ENCODE measurements around the gene NEUROD4. TPM values are rescaled to one million over a fixed set of nuclear protein-coding genes. Genes with fewer than 3 reads are reported as not detected.

Gene NEUROD4
- total RNA-seq, 1 donor from 2014 or later = 1.8 TPM

DNA sequence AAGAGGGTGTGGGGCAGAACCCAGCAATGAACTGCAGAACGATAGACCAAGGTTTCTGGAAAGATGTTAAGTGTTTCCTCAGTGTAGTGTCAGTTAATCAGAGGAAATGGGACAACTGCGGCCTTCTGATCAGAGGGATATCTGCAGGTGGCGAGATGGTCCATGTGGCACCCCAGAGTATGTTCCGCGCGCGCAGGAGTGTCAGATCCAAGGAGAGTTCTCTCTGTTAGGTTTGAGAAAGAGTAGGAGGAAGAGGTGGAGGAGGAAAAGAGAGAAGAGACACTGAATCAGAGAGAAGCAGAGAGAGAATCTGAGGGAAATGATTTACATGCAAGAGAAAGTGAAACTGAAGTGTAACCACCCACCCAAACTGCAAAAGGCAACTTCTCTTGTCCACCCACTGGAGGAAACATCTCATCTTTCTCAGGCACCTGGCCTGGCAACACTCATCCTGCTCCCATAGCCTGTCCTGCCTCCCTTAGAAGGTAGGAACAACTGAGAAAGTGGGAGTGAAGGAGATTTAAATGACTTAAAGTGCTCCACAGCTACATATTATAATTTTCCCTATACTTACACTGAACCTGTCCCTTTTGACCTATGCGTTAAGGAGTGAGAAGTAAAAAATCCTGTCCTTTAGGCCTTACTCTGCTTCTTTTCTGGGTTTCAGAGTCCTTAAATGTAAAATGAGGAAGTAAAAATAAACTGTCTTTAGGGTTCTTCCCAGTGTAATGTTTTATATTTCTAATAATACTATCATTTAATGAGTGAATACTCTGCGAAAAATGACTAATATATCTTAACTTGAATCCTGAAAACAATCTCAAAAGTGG lies 28.4 kb upstream of the NEUROD4 start:
- Mint-ChIP-seq H3K4me3 (no peak overlapping the region), H3K4me1 (no peaks in the 10 kb centered on the region), H3K9me3 (no peaks in the 10 kb centered on the region), H3K27ac (no peak overlapping the region), H3K36me3 (no peaks in the 10 kb centered on the region), H3K27me3 (ENCODE audit: insufficient read depth, low read depth) (no peaks in the 10 kb centered on the region)
- Histone ChIP-seq H3K27me3 (no peaks in the 10 kb centered on the region), H3K36me3 (no peaks in the 10 kb centered on the region), H3K4me3 (no peak overlapping the region), H3F3A (ENCODE audit: low read depth) (no peaks in the 10 kb centered on the region), H3K9me3 (ENCODE audit: low read depth) (no peaks in the 10 kb centered on the region), H3K9ac (no peak overlapping the region), H3K27ac (no peak overlapping the region), H2AFZ (replicated peaks) (no peak overlapping the region), H3K79me2 (ENCODE audit: low read depth) (no peaks in the 10 kb centered on the region), H4K20me1 (ENCODE audit: low read depth) (no peaks in the 10 kb centered on the region), H3K4me1 (no peaks in the 10 kb centered on the region), H3K4me2 (no peak overlapping the region)
- no peak for DNase-seq (ENCODE audit: low spot score)
- TF ChIP-seq EZH2phosphoT487 (IDR thresholded peaks at IDR 0.05) (no peak), EZH2 (IDR thresholded peaks at IDR 0.05) (no peak)
- TF ChIP-seq, protein P1, sequence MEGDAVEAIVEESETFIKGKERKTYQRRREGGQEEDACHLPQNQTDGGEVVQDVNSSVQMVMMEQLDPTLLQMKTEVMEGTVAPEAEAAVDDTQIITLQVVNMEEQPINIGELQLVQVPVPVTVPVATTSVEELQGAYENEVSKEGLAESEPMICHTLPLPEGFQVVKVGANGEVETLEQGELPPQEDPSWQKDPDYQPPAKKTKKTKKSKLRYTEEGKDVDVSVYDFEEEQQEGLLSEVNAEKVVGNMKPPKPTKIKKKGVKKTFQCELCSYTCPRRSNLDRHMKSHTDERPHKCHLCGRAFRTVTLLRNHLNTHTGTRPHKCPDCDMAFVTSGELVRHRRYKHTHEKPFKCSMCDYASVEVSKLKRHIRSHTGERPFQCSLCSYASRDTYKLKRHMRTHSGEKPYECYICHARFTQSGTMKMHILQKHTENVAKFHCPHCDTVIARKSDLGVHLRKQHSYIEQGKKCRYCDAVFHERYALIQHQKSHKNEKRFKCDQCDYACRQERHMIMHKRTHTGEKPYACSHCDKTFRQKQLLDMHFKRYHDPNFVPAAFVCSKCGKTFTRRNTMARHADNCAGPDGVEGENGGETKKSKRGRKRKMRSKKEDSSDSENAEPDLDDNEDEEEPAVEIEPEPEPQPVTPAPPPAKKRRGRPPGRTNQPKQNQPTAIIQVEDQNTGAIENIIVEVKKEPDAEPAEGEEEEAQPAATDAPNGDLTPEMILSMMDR (IDR thresholded peaks at IDR 0.05) = no peak

DNA sequence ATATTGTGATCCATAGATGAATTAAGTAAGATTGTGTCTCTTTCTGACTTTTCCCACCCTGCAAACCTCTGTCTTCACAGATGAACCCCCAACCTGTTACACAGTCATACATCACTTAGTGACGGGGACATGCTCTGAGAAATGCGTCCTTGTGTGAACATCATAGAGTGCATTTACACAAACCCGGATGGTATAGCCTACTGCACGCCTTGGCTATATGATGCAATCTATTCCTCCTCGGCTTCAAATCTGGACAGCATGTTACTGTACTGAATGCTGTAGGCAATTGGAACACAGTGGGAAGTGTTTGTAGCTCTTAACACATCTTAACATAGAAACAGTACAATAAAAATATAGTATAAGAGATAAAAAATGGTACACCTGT lies 27.8 kb upstream of the NEUROD4 start:
- Histone ChIP-seq H3F3A (ENCODE audit: low read depth) (no peaks in the 10 kb centered on the region), H3K9ac (no peak overlapping the region), H2AFZ (replicated peaks) (no peak overlapping the region), H4K20me1 (ENCODE audit: low read depth) (no peaks in the 10 kb centered on the region), H3K27ac (no peak overlapping the region), H3K36me3 (no peaks in the 10 kb centered on the region), H3K9me3 (ENCODE audit: low read depth) (no peaks in the 10 kb centered on the region), H3K4me2 (no peak overlapping the region), H3K79me2 (ENCODE audit: low read depth) (no peaks in the 10 kb centered on the region), H3K4me3 (no peak overlapping the region), H3K27me3 (no peaks in the 10 kb centered on the region), H3K4me1 (no peaks in the 10 kb centered on the region)
- H3K27ac Mint-ChIP-seq = no peak overlapping the region
- no peaks in the 10 kb centered on the region for H3K36me3 Mint-ChIP-seq
- no peaks in the 10 kb centered on the region for H3K9me3 Mint-ChIP-seq
- DNase-seq (ENCODE audit: low spot score) = no peak
- H3K4me3 Mint-ChIP-seq = no peak overlapping the region
- TF ChIP-seq EZH2phosphoT487 (IDR thresholded peaks at IDR 0.05) (no peak), EZH2 (IDR thresholded peaks at IDR 0.05) (no peak)
- TF ChIP-seq, protein P1 (IDR thresholded peaks at IDR 0.05) = no peak
- H3K27me3 Mint-ChIP-seq (ENCODE audit: insufficient read depth, low read depth) = no peaks in the 10 kb centered on the region
- peaks cover 3% of the 10 kb centered on the region for H3K4me1 Mint-ChIP-seq

DNA sequence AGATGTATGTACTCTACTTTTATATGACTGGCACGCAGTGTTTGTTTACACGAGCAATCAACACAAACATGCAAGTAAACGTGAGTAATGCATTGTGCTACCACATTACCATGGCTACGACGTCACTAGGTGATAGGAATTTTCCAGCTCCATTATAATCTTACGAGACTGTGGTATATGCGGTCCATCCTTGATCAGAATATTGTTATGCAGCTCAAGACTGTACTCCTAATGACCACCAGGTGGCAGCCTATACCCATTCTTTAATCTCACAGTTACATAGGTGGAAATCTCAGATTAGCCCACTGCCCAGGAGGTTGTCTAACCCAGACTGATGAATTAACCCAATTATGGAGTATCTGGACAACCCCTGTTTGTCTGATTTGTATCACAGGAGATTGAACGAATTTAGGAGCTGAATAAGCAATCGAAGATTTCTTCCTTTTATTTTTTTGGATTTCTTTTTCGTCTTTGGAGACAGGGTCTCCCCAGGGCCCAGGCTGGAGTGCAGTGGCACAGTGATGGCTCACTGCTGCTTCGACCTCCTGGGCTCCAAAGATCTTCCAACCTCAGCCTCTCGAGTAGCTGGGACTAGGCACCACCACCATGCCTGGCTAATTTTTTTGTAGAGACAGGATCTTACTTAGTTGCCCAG lies 26.5 kb upstream of the NEUROD4 start:
- H3K4me3 ChIP-seq = no peak overlapping the region
- H3F3A ChIP-seq (ENCODE audit: low read depth) = peaks cover 6% of the 10 kb centered on the region
- peaks cover 10% of the 10 kb centered on the region for H3K4me1 ChIP-seq
- no peak overlapping the region for H3K4me3 Mint-ChIP-seq
- no peaks in the 10 kb centered on the region for H3K79me2 ChIP-seq (ENCODE audit: low read depth)
- H3K9ac ChIP-seq = no peak overlapping the region
- H3K4me1 Mint-ChIP-seq = peaks cover 9% of the 10 kb centered on the region
- no peaks in the 10 kb centered on the region for H3K27me3 ChIP-seq
- H3K36me3 Mint-ChIP-seq = no peaks in the 10 kb centered on the region
- H3K27ac ChIP-seq = no peak overlapping the region
- H3K9me3 ChIP-seq (ENCODE audit: low read depth) = no peaks in the 10 kb centered on the region
- H4K20me1 ChIP-seq (ENCODE audit: low read depth) = no peaks in the 10 kb centered on the region
- peak; percentile 80 for DNase-seq (ENCODE audit: low spot score)
- H3K9me3 Mint-ChIP-seq = no peaks in the 10 kb centered on the region
- no peaks in the 10 kb centered on the region for H3K36me3 ChIP-seq
- H3K27me3 Mint-ChIP-seq (ENCODE audit: insufficient read depth, low read depth) = peaks cover 2% of the 10 kb centered on the region
- H3K4me2 ChIP-seq = no peak overlapping the region
- no peak overlapping the region for H3K27ac Mint-ChIP-seq
- TF ChIP-seq, protein P1 (IDR thresholded peaks at IDR 0.05) = peak; percentile 93
- TF ChIP-seq EZH2phosphoT487 (IDR thresholded peaks at IDR 0.05) (no peak), EZH2 (IDR thresholded peaks at IDR 0.05) (no peak)
- no peak overlapping the region for H2AFZ ChIP-seq (replicated peaks)

Measured in neural progenitor cell (in vitro differentiated cells).